CD4-positive, alpha-beta T cell (primary cell): ENCODE measurements around the gene LAMTOR4. TPM values are rescaled to one million over a fixed set of nuclear protein-coding genes. Genes with fewer than 3 reads are reported as not detected.

ENCODE experiments used
- microRNA-seq: library from miRNA; unstranded; fragments of <30 nt; microRNA quantifications from one replicate; pipeline ENCODE4 v1.2.0, GENCODE V29; 2021; ENCODE audit warnings: borderline microRNAs expressed, borderline replicate concordance
- total RNA-seq, 174 experiments: library from RNA in 2 of 174; stranded (reverse) in 2 of 174; gene quantifications; one replicate each; pipeline ENCODE4 v1.2.3 and lab custom pipeline; 2021 to 2026

LAMTOR4 gene
- total RNA-seq, 2 experiments from 2014 or later, result 107 to 125 TPM

Small RNA genes lying within 50 kb of the gene (microRNA-seq; reads per million reads assigned to microRNA genes)
- gene MIR4658, result not detected

Other genes starting within 250 kb of the LAMTOR4 start
- 10 to 100 TPM; 22.8 to 23.1 TPM for gene TRIM4, start 229.4 kb upstream of the LAMTOR4 start, total RNA-seq
- gene GJC3, start 219.3 kb upstream of the LAMTOR4 start, total RNA-seq, result under 1 TPM; 0.25 to 0.36 TPM
- not detected for gene AZGP1, start 172.9 kb upstream of the LAMTOR4 start, total RNA-seq
- gene ZKSCAN1, start 133.3 kb upstream of the LAMTOR4 start, total RNA-seq, result 10 to 100 TPM; 42.3 to 45.0 TPM
- gene ZSCAN21, start 99.1 kb upstream of the LAMTOR4 start, total RNA-seq, result 1 to 10 TPM; 2.0 to 2.7 TPM
- gene ZNF3, start 67.2 kb upstream of the LAMTOR4 start, total RNA-seq, result 10 to 100 TPM; 38.3 to 40.3 TPM
- gene COPS6, start 59.9 kb upstream of the LAMTOR4 start, total RNA-seq, result 10 to 100 TPM; 79.0 to 83.9 TPM
- gene MCM7, start 47.5 kb upstream of the LAMTOR4 start, total RNA-seq, result 10 to 100 TPM; 54.5 to 56.0 TPM
- gene AP4M1, start 47.3 kb upstream of the LAMTOR4 start, total RNA-seq, result 1 to 10 TPM; 2.8 to 4.0 TPM
- 10 to 100 TPM; 34.8 to 37.4 TPM for gene TAF6, start 29.6 kb upstream of the LAMTOR4 start, total RNA-seq
- 10 to 100 TPM; 22.5 to 25.6 TPM for gene CNPY4, start 29.3 kb upstream of the LAMTOR4 start, total RNA-seq
- 1 to 10 TPM; 3.7 to 4.4 TPM for gene MBLAC1, start 22.0 kb upstream of the LAMTOR4 start, total RNA-seq
- gene TRAPPC14, start 9.8 kb downstream of the LAMTOR4 start, total RNA-seq, result 10 to 100 TPM; 37.9 to 42.6 TPM
- gene GAL3ST4, start 19.7 kb downstream of the LAMTOR4 start, total RNA-seq, result 10 to 100 TPM; 12.7 to 13.2 TPM
- gene GPC2, start 28.5 kb downstream of the LAMTOR4 start, total RNA-seq, result 10 to 100 TPM; 16.4 to 18.7 TPM
- 1 to 10 TPM; 4.0 to 5.5 TPM for gene STAG3, start 29.0 kb downstream of the LAMTOR4 start, total RNA-seq
- 10 to 100 TPM; 30.1 to 33.2 TPM for gene PVRIG, start 71.0 kb downstream of the LAMTOR4 start, total RNA-seq
- not detected for gene SPDYE3, start 158.8 kb downstream of the LAMTOR4 start, total RNA-seq
- gene PILRB, start 209.2 kb downstream of the LAMTOR4 start, total RNA-seq, result 10 to 100 TPM; 56.4 to 67.6 TPM
- 1 to 10 TPM; 4.6 to 5.3 TPM for gene PILRA, start 224.6 kb downstream of the LAMTOR4 start, total RNA-seq